ENCODE measurements around the gene CCDC85C. TPM values are rescaled to one million over a fixed set of nuclear protein-coding genes. Genes with fewer than 3 reads are reported as not detected.

The CCDC85C gene
- total and polyA plus RNA-seq, 2 of the 4 experiments (the other 2 are of a cell fraction): 16.0 to 19.0 TPM

DNA sequence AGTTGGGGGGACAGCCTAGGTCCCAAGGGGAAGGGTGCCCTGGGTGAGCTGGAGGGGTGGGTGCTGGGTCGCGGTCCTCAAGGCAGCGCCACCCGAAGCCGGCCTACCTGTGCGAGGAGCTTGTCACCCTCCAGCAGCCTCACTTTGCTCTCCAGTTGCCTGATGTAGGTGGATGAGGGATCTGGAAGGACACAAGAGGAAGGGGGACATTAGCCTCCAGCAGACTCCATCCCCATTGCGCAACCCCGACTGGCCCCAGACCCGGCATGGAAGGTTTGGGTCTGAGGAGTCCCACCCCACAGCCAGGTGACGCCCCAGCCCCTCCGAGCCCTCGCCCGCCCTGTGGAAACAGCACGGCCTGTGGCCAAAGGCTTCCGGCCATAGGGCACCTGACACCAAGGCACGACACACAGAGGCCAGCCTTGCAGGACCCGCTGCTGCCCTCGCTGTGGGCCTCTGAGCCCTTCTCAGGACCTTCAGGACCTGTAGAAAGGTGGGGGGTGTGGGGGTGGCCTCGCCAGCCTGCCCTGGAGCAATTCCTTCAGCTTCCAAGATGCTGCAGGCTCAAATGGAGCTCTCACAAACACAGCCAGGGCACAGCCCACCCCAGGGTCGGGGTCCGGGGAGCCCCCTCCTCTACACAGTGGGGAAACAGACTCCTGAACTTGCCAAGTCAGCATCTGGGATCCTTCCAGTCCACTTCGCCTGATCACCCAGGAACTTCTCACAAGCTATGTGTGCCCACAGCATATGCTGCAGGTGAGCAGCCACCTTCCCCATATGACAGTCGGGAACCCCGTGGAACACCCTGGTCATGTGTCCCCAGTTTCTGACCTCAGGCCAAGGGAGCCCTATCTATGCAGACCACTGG, 67.9 kb downstream of the CCDC85C start:
- peak overlapping the region; percentile 76; the same call in 1 of the 2 replicates for H3K27ac ChIP-seq (ENCODE audit: insufficient read depth, low read length)
- no peak overlapping the region for H3K4me3 ChIP-seq (ENCODE audit: insufficient read depth, low read depth, low read length)
- H3K18ac ChIP-seq (ENCODE audit: low read depth, low read length): peak overlapping the region; percentile 53; the same call in 1 of the 2 replicates
- peak overlapping the region; percentile 73 for H2AFZ ChIP-seq (replicated peaks; ENCODE audit: low read length, poor library complexity)
- peak overlapping the region; percentile 99; the same call in 2 of the 3 replicates for H2BK15ac ChIP-seq (ENCODE audit: low read depth, low read length)
- peak overlapping the region; percentile 99 for H2AK5ac ChIP-seq (ENCODE audit: low read depth, low read length)
- H2AK9ac ChIP-seq (replicated peaks; ENCODE audit: low read depth, low read length, poor library complexity): peak overlapping the region; percentile 97
- peak overlapping the region; percentile 94; the same call in 1 of the 2 replicates for H3K23ac ChIP-seq (ENCODE audit: low read depth, low read length)
- dilution Hi-C loops (cut with HindIII; ENCODE audit: low sequenced_read_pairs, unreplicated experiment): no loop called here
- H4K5ac ChIP-seq (ENCODE audit: low read depth, low read length): peak overlapping the region; percentile 88
- peaks cover 36% of the 10 kb centered on the region for H3K4me1 ChIP-seq (ENCODE audit: control insufficient read depth, insufficient read depth, low read length)
- no peak overlapping the region for H3K4me2 ChIP-seq (ENCODE audit: low read depth, low read length)
- H3K9me1 ChIP-seq (ENCODE audit: insufficient read depth, low read length): peaks cover 32% of the 10 kb centered on the region
- DNase-seq: no peak
- no peaks in the 10 kb centered on the region for H3K27me3 ChIP-seq (ENCODE audit: control insufficient read depth, insufficient read depth, low read length)
- BruUV-seq (replicated peaks): no TSS peak
- 95% methylated on average over 8 of the region's 24 CpGs; no CpG with 5 or more reads in 1 of the 2 experiments for WGBS, 2 experiments (ENCODE audit: extremely low coverage in 2 of 2, insufficient read length in 1 of 2)
- intact Hi-C loops (cut with micrococcal nuclease): loop anchor here (2.0 kb wide), 1 partner anchor 69 kb away; the partner anchor contains the start of gene CCDC85C
- peak overlapping the region; percentile 52; the same call in 1 of the 2 replicates for H3K9ac ChIP-seq (ENCODE audit: low read depth, low read length)
- peak overlapping the region; percentile 84 to 96 for H4K8ac ChIP-seq (ENCODE audit: low read depth in 2 of 2, low read length in 2 of 2)
- ChIA-PET POLR2A (ENCODE audit: unreplicated experiment) (interaction anchor here (1.4 kb wide), 1 partner anchor 11 kb away, joined by 3 read pairs; no protein-coding TSS in a partner anchor), CTCF (interaction anchor here (1.0 kb wide), 1 partner anchor 13 kb away, joined by 3 read pairs; no protein-coding TSS in a partner anchor)
- H3K56ac ChIP-seq (ENCODE audit: extremely low read depth, insufficient read depth, low read length): no peak overlapping the region
- H2BK120ac ChIP-seq (ENCODE audit: low read depth, low read length): peak overlapping the region; percentile 99
- H3K4ac ChIP-seq (ENCODE audit: low read depth, low read length): peak overlapping the region; percentile 99
- H3K79me1 ChIP-seq (ENCODE audit: low read depth in 1 of 2, low read length in 2 of 2): peaks cover 40 to 76% of the 10 kb centered on the region in 2 experiments
- in situ Hi-C loops (cut with MboI; ENCODE audit: low sequenced_read_pairs): no loop called here
- no peaks in the 10 kb centered on the region for H3K9me3 ChIP-seq (ENCODE audit: control insufficient read depth, insufficient read depth, low read length)
- peak overlapping the region; percentile 88 for H2BK5ac ChIP-seq (ENCODE audit: low read depth, low read length, poor library complexity, severe bottlenecking)
- no peaks in the 10 kb centered on the region for H3K36me3 ChIP-seq (ENCODE audit: control insufficient read depth, insufficient read depth, low read length)
- peak overlapping the region; percentile 98 for H2BK20ac ChIP-seq (ENCODE audit: low read depth, low read length)
- TF ChIP-seq MAFK (IDR thresholded peaks at IDR 0.05; ENCODE audit: low read depth, low read length) (peak; percentile 33; the same call in 1 of the 2 replicates), SMC3 (IDR thresholded peaks at IDR 0.05; ENCODE audit: low read depth, low read length) (no peak), CEBPB (IDR thresholded peaks at IDR 0.05; ENCODE audit: low read depth, low read length) (peak; percentile 88)
- H4K20me1 ChIP-seq (ENCODE audit: insufficient read depth, low read length): peaks cover 13% of the 10 kb centered on the region
- peak overlapping the region; percentile 96 for H4K91ac ChIP-seq (ENCODE audit: insufficient read depth, low read depth, low read length)
- ATAC-seq (ENCODE audit: low read depth): no peak
- peak overlapping the region; percentile 99; the same call in 1 of the 2 replicates for H3K14ac ChIP-seq (replicated peaks; ENCODE audit: low read depth, low read length)
